ENCODE data around the gene LRMDA.

Gene LRMDA

GRCh38 chr10:75436896-75437295, 5.5 kb downstream of the LRMDA start:
- no peaks in the 10 kb centered on the region for H3K36me3 ChIP-seq (ENCODE audit: insufficient read depth, low read length)
- H3K4me3 ChIP-seq (ENCODE audit: low read length): no peak overlapping the region
- no peaks in the 10 kb centered on the region for H3K27me3 ChIP-seq (ENCODE audit: insufficient read depth, low read length)
- no peak overlapping the region for H2AFZ ChIP-seq (ENCODE audit: low read depth, low read length)
- H3K9me3 ChIP-seq (ENCODE audit: low read length): no peaks in the 10 kb centered on the region
- no peaks in the 10 kb centered on the region for H3K4me1 ChIP-seq (ENCODE audit: insufficient read depth, low read length)

GRCh38 chr10:75437693-75438092, 6.3 kb downstream of the LRMDA start:
- H2AFZ ChIP-seq (ENCODE audit: low read depth, low read length): no peak overlapping the region
- H3K27me3 ChIP-seq (ENCODE audit: insufficient read depth, low read length): no peaks in the 10 kb centered on the region
- no peak overlapping the region for H3K4me3 ChIP-seq (ENCODE audit: low read length)
- H3K4me1 ChIP-seq (ENCODE audit: insufficient read depth, low read length): no peaks in the 10 kb centered on the region
- H3K36me3 ChIP-seq (ENCODE audit: insufficient read depth, low read length): no peaks in the 10 kb centered on the region
- no peaks in the 10 kb centered on the region for H3K9me3 ChIP-seq (ENCODE audit: low read length)

DNA sequence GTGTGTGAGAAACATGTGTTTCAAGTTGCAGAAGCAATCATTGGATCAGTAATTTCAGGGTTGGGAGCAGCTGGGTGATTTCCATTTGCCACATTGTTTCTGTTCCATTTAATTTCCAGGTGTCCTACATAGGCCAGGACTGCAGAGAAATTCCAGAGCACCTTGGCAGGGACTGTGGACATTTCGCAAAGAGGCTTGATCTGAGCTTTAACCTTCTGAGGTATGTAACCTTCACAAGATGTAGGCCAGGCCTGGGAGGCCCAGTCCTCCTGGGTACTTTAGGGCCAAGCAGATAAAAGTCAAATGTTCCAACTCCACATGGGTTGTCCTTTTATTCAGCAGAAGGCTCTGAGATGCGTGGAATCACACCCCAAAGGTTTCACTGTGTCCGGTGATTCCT, 6.9 kb downstream of the LRMDA start:
- Histone ChIP-seq H3K27me3 (ENCODE audit: insufficient read depth, low read length) (no peaks in the 10 kb centered on the region), H3K36me3 (ENCODE audit: insufficient read depth, low read length) (no peaks in the 10 kb centered on the region), H2AFZ (ENCODE audit: low read depth, low read length) (no peak overlapping the region), H3K4me1 (ENCODE audit: insufficient read depth, low read length) (no peaks in the 10 kb centered on the region), H3K9me3 (ENCODE audit: low read length) (no peaks in the 10 kb centered on the region), H3K4me3 (ENCODE audit: low read length) (no peak overlapping the region)

DNA sequence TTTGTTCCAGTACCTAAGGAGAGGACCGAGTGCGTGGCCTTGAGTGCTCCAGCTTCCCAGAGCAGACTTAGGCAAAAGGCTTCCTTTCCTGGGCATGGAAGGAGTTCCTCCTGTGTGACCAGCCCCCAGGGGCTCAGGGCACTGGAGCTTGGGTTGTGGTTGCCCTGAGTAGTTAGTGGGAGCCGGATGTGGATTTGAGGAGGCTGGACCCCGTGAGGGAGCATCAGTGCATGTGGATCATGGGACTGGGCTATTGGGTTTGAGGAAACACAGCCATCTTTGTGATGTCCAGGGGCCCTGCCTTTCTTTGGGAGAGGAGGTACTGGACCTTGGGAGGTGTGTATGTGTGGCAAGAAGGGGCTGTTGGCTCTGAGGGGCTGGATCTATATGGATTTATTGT, 8.4 kb downstream of the LRMDA start:
- Histone ChIP-seq H3K9me3 (ENCODE audit: low read length) (peaks cover 2% of the 10 kb centered on the region), H3K36me3 (ENCODE audit: insufficient read depth, low read length) (no peaks in the 10 kb centered on the region), H3K27me3 (ENCODE audit: insufficient read depth, low read length) (no peaks in the 10 kb centered on the region), H2AFZ (ENCODE audit: low read depth, low read length) (no peak overlapping the region), H3K4me3 (ENCODE audit: low read length) (no peak overlapping the region), H3K4me1 (ENCODE audit: insufficient read depth, low read length) (no peaks in the 10 kb centered on the region)

GRCh38 chr10:75440271-75440793, 8.9 kb downstream of the LRMDA start:
- H2AFZ ChIP-seq (ENCODE audit: low read depth, low read length): no peak overlapping the region
- no peaks in the 10 kb centered on the region for H3K27me3 ChIP-seq (ENCODE audit: insufficient read depth, low read length)
- no peaks in the 10 kb centered on the region for H3K4me1 ChIP-seq (ENCODE audit: insufficient read depth, low read length)
- H3K4me3 ChIP-seq (ENCODE audit: low read length): no peak overlapping the region
- no peaks in the 10 kb centered on the region for H3K36me3 ChIP-seq (ENCODE audit: insufficient read depth, low read length)
- peaks cover 2% of the 10 kb centered on the region for H3K9me3 ChIP-seq (ENCODE audit: low read length)

DNA sequence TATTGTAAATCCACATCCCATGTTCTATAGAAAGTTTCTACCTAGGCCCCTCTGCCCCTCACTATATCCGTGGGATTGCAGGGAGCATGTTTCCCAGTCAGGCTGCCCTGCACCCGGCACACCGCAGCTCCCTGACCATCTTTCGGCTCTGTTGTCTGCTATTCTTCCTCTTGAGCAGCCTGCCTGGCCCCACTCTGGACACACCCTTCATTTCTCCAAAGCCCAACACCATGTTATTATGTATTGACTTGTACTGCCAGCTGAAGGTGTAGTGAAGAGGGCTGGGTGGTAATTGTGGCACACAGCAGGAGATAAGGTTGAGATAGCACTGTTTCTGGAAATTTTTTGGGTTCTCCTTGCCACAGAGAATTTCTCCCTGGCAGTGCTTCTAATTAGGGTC, 9.8 kb downstream of the LRMDA start:
- Histone ChIP-seq H3K9me3 (ENCODE audit: low read length) (peaks cover 2% of the 10 kb centered on the region), H3K27me3 (ENCODE audit: insufficient read depth, low read length) (no peaks in the 10 kb centered on the region), H3K4me1 (ENCODE audit: insufficient read depth, low read length) (no peaks in the 10 kb centered on the region), H2AFZ (ENCODE audit: low read depth, low read length) (no peak overlapping the region), H3K4me3 (ENCODE audit: low read length) (no peak overlapping the region), H3K36me3 (ENCODE audit: insufficient read depth, low read length) (no peaks in the 10 kb centered on the region)

DNA sequence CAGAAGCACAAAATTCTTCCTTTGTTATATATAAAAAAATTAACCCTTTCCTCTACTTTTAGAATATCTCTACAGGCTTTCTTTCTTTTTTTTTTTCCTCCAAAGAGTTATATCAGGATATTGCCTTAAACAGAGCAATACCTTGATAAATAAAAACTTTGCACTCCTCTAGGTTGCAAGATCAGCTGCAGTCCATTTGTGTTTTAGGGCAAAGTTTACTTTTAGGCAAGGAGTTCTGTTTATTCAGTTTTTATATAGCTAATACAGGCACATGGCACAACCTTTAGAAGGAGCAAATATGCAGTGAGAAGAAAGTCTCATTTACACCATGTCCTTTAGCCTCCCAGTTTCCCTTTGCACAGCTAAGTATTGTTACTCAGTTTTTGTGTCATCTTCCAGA, 10.3 kb downstream of the LRMDA start:
- H3K27me3 ChIP-seq (ENCODE audit: insufficient read depth, low read length): no peaks in the 10 kb centered on the region
- H3K4me3 ChIP-seq (ENCODE audit: low read length): no peak overlapping the region
- H2AFZ ChIP-seq (ENCODE audit: low read depth, low read length): no peak overlapping the region
- H3K9me3 ChIP-seq (ENCODE audit: low read length): peaks cover 2% of the 10 kb centered on the region
- H3K4me1 ChIP-seq (ENCODE audit: insufficient read depth, low read length): no peaks in the 10 kb centered on the region
- H3K36me3 ChIP-seq (ENCODE audit: insufficient read depth, low read length): no peaks in the 10 kb centered on the region

- peaks cover 2% of the 10 kb centered on the region for H3K9me3 ChIP-seq (ENCODE audit: low read length)
- no peaks in the 10 kb centered on the region for H3K27me3 ChIP-seq (ENCODE audit: insufficient read depth, low read length)
These were observed 11.9 kb downstream of the LRMDA start for GRCh38 chr10:75443362-75443761.

GRCh38 chr10:75444781-75445386, 13.5 kb downstream of the LRMDA start:
- Histone ChIP-seq H3K9me3 (ENCODE audit: low read length) (peaks cover 2% of the 10 kb centered on the region), H3K4me3 (ENCODE audit: low read length) (no peak overlapping the region), H3K27me3 (ENCODE audit: insufficient read depth, low read length) (no peaks in the 10 kb centered on the region), H3K4me1 (ENCODE audit: insufficient read depth, low read length) (peaks cover 4% of the 10 kb centered on the region), H2AFZ (ENCODE audit: low read depth, low read length) (no peak overlapping the region), H3K36me3 (ENCODE audit: insufficient read depth, low read length) (no peaks in the 10 kb centered on the region)

More at GRCh38 chr10:75443362-75443761, 11.9 kb downstream of the LRMDA start:
- Histone ChIP-seq H2AFZ (ENCODE audit: low read depth, low read length) (no peak overlapping the region), H3K4me1 (ENCODE audit: insufficient read depth, low read length) (no peaks in the 10 kb centered on the region), H3K36me3 (ENCODE audit: insufficient read depth, low read length) (no peaks in the 10 kb centered on the region), H3K4me3 (ENCODE audit: low read length) (no peak overlapping the region)

DNA sequence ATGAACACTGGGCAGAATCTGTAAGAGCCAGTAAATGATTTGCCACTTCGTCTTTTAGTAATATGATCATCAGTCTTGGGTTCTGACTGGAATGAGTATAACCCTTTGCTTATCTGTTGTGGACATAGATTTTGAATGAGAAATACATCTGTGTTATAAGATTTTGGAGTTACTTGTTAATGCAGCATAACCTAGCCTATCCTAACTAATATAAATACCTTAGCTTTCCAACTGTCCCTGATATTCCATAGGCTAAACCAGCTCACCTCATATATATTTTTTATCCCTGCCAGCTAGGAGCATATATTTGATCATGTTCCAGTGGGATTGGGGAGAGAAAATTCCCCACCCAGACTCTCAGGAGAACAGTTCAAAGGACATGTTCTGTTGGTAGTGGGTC, 15.1 kb downstream of the LRMDA start:
- no peaks in the 10 kb centered on the region for H3K27me3 ChIP-seq (ENCODE audit: insufficient read depth, low read length)
- no peaks in the 10 kb centered on the region for H3K36me3 ChIP-seq (ENCODE audit: insufficient read depth, low read length)
- no peak overlapping the region for H3K4me3 ChIP-seq (ENCODE audit: low read length)
- no peak overlapping the region for H2AFZ ChIP-seq (ENCODE audit: low read depth, low read length)
- peaks cover 20% of the 10 kb centered on the region for H3K4me1 ChIP-seq (ENCODE audit: insufficient read depth, low read length)
- H3K9me3 ChIP-seq (ENCODE audit: low read length): peaks cover 2% of the 10 kb centered on the region

- H2AFZ ChIP-seq (ENCODE audit: low read depth, low read length): no peak overlapping the region
- peaks cover 4% of the 10 kb centered on the region for H3K27me3 ChIP-seq (ENCODE audit: insufficient read depth, low read length)
- H3K9me3 ChIP-seq (ENCODE audit: low read length): peaks cover 2% of the 10 kb centered on the region
- peaks cover 35% of the 10 kb centered on the region for H3K4me1 ChIP-seq (ENCODE audit: insufficient read depth, low read length)
- H3K4me3 ChIP-seq (ENCODE audit: low read length): no peak overlapping the region
- no peaks in the 10 kb centered on the region for H3K36me3 ChIP-seq (ENCODE audit: insufficient read depth, low read length)
These were observed 16.7 kb downstream of the LRMDA start for GRCh38 chr10:75448166-75448565.

DNA sequence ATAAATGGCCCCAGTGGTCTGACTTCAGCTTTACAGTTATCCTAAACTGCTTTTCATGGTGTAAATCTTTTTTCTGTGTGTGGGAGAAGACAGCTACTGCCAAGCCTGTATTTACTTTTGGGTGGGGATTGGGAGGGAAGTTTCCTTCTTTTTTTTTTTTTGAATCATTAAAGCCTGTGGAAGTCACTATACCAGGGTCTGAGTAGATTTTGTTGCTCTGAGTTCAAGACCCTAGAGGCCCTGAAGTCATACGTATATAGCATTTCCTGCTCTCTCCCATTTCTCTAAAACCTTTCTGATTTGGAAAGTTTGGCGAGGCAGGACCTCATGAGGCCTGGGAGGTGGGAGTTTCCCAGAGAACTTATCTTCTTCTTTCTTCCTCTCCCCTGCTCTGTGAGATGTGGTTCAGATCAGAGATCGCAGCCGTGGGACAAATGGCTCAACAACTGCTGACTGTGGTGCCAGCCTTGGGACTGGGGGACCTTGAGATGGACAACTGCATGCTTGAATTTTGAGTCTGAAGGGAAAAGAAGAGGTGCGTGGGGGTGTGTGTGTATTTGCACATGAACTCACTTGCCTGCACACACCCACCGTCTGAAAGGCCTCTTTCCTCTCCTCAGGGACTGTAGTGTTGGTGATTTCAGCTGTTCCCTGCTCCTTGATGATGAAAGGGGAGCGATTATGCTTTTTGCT, 18.1 kb downstream of the LRMDA start:
- Histone ChIP-seq H3K4me1 (ENCODE audit: insufficient read depth, low read length) (peaks cover 35% of the 10 kb centered on the region), H3K9me3 (ENCODE audit: low read length) (no peaks in the 10 kb centered on the region), H3K4me3 (ENCODE audit: low read length) (no peak overlapping the region), H3K36me3 (ENCODE audit: insufficient read depth, low read length) (no peaks in the 10 kb centered on the region), H3K27me3 (ENCODE audit: insufficient read depth, low read length) (peaks cover 4% of the 10 kb centered on the region), H2AFZ (ENCODE audit: low read depth, low read length) (no peak overlapping the region)

GRCh38 chr10:75450075-75450445, 18.6 kb downstream of the LRMDA start:
- H3K36me3 ChIP-seq (ENCODE audit: insufficient read depth, low read length): no peaks in the 10 kb centered on the region
- H3K27me3 ChIP-seq (ENCODE audit: insufficient read depth, low read length): peaks cover 4% of the 10 kb centered on the region
- H3K4me3 ChIP-seq (ENCODE audit: low read length): no peak overlapping the region
- H3K9me3 ChIP-seq (ENCODE audit: low read length): no peaks in the 10 kb centered on the region
- peaks cover 35% of the 10 kb centered on the region for H3K4me1 ChIP-seq (ENCODE audit: insufficient read depth, low read length)
- no peak overlapping the region for H2AFZ ChIP-seq (ENCODE audit: low read depth, low read length)
